GM12892 (cell line): ENCODE data around the gene SNAPC4.

ENCODE experiments used
- POLR2A ChIP-seq: IDR thresholded peaks from 2 replicates; pipeline ENCODE4 v1.6.1; 2011; ENCODE audit warnings: low read depth, low read length, control low read depth
- POLR2AphosphoS5 ChIP-seq: IDR thresholded peaks from 2 replicates; pipeline ENCODE4 v1.6.1; 2011; ENCODE audit warnings: low read depth, low read length, control low read depth
- TAF1 ChIP-seq: IDR thresholded peaks from 2 replicates; pipeline ENCODE4 v1.6.1; 2011; ENCODE audit warnings: low read depth, mild to moderate bottlenecking, control low read depth, low read length, borderline replicate concordance

DNA sequence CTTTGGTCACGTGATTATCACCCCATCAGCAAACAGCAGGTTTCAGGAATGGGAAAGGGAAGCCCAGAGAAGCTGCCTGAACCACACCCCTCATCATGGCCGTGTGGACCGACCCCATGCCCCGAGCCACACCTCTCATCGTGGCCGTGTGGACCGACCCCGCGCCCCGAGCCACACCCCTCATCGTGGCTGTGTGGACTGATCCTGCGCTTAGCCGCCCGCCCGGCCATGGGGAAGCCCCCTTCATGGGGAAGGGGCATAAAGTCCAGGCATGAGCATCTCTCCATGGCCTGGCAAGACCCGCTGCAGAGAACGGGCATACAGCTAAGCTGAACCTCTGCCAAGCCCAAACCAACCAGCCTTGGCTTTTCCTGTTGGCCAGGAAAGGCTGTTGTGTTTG, 6.4 kb downstream of the SNAPC4 start:
- TF ChIP-seq POLR2AphosphoS5 (no peak; the same call in 1 of the 2 replicates), POLR2A (no peak), TAF1 (no peak)
